HG02642 (cell line): ENCODE measurements around the gene RILPL1.
"Not testable (repeated sequence)": the region's sequence is repeated elsewhere in the genome, so short reads cannot be mapped to it uniquely, and the experiment has no call there.

Experiments
- ATAC-seq: cut with Tn5 transposase; IDR thresholded peaks from one replicate; pipeline ENCODE4 v1.9.1; 2021; ENCODE audit warnings: mild to moderate bottlenecking; ENCODE audit not compliant: unreplicated experiment, poor library complexity

RILPL1 gene

DNA sequence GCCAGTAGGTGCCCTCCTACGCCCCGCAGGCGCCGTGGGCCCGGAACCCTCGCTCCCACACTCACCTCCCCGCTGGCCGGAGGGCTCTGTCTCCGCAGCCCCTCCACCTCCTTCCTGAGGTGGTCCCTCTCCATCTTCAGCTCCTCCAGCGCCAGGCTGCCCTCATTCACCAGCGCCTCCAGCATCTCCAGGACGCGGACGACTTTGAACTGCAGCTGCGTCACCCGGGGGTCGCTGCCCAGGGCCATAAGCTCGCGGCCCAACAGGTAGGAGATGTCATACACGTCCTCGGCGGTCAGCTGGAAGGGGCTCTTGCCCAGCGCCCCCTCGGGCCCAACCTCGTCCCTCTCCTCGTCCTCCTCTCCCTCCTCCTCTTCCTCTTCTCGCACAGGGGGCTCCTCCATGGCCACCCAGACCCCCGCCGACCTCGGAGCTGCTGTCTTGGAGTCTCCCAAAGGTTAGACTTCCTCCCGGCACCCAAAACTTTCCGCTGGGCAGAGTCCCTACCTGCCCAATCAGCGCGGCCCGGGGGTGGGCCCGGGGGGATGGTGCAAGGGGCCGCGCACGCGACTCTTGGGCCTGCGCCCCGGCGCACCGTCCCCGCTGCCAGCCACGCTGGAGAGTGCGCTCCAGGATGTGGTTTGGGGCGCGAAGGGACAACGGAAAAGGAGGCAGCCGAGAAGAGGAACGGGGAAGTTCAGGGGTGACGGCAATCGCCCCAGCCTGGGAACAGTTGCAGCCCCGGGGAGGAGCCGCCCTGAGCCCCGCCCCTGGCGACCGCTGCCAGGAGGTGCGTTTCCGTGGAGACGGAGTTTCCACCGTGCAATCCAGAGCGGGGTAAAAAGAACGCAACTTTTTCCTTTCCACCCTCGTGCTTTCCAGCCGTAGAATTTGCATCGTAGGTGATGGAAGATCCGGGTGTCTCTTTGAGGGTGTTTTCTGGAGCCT is 97.2 kb downstream of the RILPL1 start, which contains the start of gene RILPL2:
TSS of gene RILPL2 (minus strand) at position 668 of the 948 bp plus-strand sequence. CDS start at position 404, 264 bp downstream.
- ATAC-seq = peak; percentile 82

DNA sequence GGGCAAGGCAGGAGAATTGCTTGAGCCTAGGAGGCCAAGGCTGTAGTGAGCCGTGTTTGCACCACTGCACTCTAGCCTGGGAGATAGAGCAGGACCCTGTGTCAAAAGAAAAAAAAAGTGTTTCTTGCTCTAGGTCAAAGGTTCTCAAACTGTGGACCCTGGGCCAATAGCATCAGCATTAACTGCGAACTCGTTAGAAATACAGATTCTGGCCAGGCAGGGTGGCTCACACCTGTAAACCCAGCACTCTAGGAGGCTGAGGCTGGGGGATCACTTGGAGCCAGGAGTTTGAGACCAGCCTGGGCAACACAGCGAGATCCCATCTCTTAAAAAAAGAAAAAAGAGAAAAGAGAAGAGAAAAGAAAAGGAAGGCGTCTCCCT is 97.9 kb downstream of the RILPL1 start:
- ATAC-seq = no peak

DNA sequence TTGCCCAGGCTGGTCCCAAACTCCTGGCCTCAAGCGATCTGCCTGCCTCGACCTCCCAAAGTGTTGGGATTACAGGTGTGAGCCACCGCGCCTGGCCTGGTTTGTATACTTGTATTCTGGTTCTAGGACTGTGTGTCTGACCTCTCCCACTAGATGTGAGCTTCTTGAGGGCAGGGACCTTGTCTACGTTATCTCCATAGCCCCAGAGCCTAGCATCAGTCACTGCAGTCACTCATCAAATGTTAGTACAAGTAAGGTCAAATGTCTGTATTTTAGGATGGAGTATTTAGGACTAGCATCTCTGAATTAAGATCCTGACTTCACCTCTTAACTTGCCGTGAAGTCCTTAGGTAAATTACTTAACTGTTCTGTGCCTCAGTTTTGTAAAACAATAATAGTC is 99.9 kb downstream of the RILPL1 start:
- ATAC-seq = no peak

DNA sequence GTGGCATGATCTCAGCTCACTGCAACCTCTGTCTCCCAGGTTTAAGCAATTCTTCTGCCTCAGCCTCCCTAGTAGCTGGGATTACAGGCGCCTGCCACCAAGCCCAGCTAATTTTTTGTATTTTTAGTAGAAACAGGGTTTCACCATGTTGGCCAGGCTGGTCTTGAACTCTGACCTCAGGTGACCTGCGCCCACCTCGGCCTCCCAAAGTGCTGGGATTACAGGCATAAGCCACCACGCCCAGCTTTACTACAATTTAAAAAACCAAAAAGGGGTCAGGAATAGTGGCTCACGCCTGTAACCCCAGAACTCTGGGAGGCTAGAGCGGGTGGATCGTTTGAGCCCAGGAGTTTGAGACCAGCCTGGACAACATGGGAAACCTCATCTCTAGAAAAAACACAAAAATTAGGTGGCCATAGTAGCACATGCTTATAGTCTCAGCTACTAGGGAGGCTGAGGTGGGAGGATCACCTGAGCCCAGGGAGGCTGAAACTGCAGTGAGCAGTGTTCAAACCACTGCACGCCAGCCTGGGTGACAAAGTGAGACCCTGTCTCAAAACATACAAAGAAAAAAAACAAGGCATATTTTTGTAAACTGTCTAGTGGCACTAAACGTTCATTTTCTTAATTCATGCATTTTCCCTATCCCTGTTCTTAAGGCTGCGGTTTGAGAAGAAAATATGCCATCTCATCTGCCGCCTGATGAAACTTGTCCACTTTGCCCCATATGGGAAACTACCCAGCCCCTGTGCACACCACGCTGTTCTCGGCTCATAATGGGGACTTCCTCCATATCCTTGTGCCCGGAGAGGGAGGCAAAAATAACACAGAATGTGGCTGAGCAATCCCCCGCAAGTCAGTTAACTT is 101.3 kb downstream of the RILPL1 start:
- ATAC-seq = not testable (repeated sequence)

DNA sequence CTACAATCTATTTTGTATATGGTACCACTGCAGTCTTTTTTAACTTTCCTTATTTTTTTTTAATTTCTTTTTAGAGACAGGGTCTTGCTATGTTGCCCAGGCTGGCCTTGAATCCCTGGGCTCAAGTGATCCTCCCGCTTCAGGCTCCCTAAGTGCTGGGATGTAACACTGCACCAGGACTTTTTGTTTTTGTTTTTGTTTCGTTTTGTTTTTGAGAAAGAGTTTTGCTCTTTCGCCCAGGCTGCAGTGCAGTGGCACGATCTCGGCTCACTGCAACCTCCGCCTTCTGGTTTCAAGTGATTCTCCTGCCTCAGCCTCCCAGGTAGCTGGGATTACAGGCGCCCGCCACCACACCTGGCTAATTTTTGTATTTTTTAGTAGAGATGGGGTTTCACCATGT is 104.4 kb downstream of the RILPL1 start:
- not testable (repeated sequence) for ATAC-seq

DNA sequence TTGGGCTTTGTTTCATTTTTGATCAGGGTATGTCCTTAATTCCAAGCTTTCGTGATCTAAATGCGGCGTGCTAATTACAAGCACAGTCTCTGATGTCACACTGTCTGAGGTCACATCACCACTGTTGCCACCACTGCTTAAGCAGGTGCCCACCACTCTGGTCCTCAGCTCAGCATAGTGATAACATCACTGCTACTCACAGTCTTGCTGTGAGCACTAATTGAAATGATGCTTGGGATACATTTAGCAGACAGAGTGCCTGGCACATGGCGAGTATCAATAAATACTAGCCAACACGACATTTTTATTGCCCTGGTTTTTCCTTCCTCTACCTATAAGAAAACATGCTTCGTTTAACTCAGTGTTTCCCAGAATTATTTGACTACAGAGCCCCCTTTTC is 104.9 kb downstream of the RILPL1 start:
- no peak for ATAC-seq

DNA sequence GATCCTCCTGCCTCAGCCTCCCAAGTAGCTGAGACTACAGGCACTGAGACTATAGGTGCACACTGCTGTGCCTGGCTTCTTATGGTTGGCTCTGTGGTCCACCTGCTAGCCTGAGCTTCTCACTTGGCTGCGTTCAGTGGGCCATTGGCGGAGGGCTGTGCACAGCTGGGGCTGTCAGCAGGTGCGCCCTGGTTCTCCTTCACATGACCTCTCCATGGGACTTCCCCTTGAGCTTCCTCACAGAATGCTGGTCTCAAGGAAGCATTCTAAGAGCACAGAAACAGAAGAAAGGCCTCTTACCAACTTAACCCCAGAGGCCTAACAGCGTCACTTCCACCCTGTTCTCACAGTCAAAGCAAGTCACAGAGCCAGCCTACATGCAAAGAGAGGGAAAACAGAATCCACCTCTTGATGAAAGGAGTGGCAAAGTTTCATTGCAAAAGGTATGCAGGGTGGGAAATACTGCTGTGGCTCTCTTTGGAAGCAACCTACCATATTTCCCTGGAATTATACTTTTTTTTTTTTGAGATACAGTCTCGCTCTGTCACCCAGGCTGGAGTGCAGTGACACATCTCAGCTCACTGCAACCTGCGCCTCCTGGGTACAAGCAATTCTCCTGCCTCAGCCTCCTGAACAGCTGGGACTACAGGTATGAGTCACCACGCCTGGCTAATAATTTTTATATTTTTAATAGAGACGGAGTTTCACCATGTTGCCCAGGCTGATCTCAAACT is 106.3 kb downstream of the RILPL1 start:
- ATAC-seq = peak; percentile 94

DNA sequence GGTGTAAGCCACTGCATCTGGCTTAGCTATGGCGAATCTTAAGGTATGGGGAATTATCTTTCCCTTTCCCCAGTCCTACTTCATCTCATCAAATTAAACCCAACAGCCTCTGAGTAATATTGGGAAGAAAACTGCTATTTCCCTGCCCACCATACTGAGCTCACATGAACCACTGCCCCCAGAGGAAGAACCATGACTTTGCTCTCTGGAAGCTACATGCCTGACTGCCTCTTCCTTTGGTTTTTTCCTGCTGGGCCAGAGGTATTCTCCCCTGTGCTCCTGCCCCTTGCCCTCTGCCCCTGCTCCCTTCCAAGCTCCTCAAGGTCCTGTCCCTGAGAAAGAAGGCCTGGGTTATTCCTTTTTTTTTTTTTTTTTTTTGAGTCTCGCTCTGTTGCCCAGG is 112.2 kb downstream of the RILPL1 start:
- no peak for ATAC-seq
